Nephron progenitor cell (in vitro differentiated cells): ENCODE measurements around the gene C20orf204.

Experiments
- DNase-seq: peaks from one replicate; pipeline ENCODE4 v3.0.0; 2021
- H3K27ac Mint-ChIP-seq: 2 replicates; pipeline ENCODE4 v1.8.0; 2021; ENCODE audit warnings: mild to moderate bottlenecking, moderate library complexity, mixed read lengths
- H3K27me3 Mint-ChIP-seq: 2 replicates; pipeline ENCODE4 v1.8.0; 2021; ENCODE audit warnings: mild to moderate bottlenecking, low read depth, mixed read lengths; ENCODE audit not compliant: poor library complexity
- H3K36me3 Mint-ChIP-seq: 2 replicates; pipeline ENCODE4 v1.8.0; 2021; ENCODE audit warnings: low read depth, mixed read lengths
- H3K4me1 Mint-ChIP-seq: 2 replicates; pipeline ENCODE4 v1.8.0; 2021; ENCODE audit warnings: mixed read lengths
- H3K4me3 Mint-ChIP-seq: 2 replicates; pipeline ENCODE4 v1.8.0; 2021; ENCODE audit warnings: mild to moderate bottlenecking, moderate library complexity, mixed read lengths
- H3K9me3 Mint-ChIP-seq: 2 replicates; pipeline ENCODE4 v1.8.0; 2021; ENCODE audit warnings: mild to moderate bottlenecking, moderate library complexity, mixed read lengths
- TF ChIP-seq, protein P1 (sequence below): fragments of 200-600 bp; sonication (generic); IDR thresholded peaks from 2 replicates; pipeline ENCODE4 v1.5.0; 2021; ENCODE audit warnings: antibody characterized with exemption

C20orf204 gene

DNA sequence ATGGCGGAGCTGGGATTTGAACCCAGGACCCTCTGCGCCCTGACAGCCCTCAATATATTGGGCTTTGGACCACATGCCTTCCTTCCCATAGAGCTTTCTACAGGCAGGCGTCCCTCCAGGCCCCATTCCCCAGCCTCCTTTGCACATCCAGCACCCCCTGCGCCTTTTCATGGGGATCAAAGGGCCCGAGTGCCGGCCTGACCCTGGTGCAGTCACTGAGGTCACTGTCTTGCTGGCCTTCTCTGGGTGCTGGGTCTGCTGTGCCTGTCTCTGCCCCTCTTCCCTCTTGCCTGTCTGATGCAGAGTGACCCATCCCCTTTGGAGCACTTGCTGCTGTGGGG is 45.6 kb downstream of the C20orf204 start:
- Mint-ChIP-seq H3K9me3 (peaks cover 3% of the 10 kb centered on the region), H3K27ac (no peak overlapping the region), H3K36me3 (no peaks in the 10 kb centered on the region), H3K4me3 (peak overlapping the region; percentile 65), H3K27me3 (peaks cover 54% of the 10 kb centered on the region), H3K4me1 (peaks cover 39% of the 10 kb centered on the region)
- TF ChIP-seq, protein P1, sequence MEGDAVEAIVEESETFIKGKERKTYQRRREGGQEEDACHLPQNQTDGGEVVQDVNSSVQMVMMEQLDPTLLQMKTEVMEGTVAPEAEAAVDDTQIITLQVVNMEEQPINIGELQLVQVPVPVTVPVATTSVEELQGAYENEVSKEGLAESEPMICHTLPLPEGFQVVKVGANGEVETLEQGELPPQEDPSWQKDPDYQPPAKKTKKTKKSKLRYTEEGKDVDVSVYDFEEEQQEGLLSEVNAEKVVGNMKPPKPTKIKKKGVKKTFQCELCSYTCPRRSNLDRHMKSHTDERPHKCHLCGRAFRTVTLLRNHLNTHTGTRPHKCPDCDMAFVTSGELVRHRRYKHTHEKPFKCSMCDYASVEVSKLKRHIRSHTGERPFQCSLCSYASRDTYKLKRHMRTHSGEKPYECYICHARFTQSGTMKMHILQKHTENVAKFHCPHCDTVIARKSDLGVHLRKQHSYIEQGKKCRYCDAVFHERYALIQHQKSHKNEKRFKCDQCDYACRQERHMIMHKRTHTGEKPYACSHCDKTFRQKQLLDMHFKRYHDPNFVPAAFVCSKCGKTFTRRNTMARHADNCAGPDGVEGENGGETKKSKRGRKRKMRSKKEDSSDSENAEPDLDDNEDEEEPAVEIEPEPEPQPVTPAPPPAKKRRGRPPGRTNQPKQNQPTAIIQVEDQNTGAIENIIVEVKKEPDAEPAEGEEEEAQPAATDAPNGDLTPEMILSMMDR: no peak
- no peak for DNase-seq

DNA sequence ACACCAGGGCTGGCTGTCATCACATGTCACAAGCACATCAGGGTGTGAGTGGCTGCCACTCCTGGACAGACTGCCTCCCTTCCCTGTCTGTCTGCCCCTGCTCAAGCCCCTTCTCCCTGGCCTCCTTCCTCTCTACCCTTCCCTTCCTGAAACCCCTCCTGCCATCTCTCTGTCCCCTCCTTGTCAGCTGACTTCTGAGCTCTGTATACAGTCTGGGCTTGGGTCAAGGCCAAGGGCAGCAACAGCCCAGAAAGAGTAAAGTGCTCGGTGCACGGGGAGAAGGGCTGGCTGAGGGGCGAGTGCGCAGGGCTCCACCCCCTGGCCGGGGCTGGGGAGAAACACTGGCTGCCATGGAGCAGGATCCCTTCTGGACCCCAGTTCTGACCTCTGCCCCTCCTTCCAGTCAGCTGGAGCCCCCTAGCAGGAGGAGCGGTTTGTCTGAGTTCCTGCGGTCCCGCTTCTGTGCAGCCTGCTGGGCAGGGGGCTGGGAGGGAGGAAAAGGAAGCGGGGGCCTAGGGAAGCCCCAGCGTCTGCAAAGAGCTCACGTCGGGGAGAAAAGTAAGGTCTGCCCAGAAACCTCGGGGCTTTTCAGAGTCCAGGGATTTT is 46.2 kb downstream of the C20orf204 start:
- Mint-ChIP-seq H3K4me3 (peak overlapping the region; percentile 49), H3K27ac (no peak overlapping the region), H3K27me3 (peaks cover 58% of the 10 kb centered on the region), H3K9me3 (peaks cover 6% of the 10 kb centered on the region), H3K4me1 (peaks cover 39% of the 10 kb centered on the region), H3K36me3 (no peaks in the 10 kb centered on the region)
- DNase-seq: peak; percentile 41
- TF ChIP-seq, protein P1: no peak

DNA sequence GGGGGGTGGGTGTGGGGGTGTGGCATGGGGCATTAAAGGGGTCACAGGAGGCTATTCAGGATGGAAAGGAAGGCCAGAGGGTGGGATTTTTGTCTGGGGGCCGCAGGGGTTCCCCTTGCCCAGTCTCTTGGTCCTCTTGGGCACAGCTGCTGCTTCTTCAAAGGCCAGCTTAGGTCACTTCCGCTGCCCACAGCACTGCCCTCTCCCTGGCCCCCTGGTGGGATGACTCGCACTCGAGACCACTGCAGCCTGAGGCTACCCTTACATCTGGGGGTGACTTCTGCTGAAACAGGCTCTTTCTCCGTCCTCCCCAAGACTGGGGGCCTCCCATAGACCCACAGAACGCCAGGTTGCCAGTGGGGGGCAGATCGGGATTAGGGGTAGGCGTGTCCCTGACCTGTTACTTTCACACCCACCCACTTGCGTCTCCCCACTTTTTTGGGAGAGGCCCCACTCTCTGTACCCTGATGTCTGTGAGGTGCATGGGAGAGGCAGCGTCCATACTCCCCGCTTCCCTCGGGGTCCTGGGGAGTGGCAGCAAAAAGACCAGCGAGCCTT is 46.9 kb downstream of the C20orf204 start:
- peaks cover 63% of the 10 kb centered on the region for H3K27me3 Mint-ChIP-seq

DNA sequence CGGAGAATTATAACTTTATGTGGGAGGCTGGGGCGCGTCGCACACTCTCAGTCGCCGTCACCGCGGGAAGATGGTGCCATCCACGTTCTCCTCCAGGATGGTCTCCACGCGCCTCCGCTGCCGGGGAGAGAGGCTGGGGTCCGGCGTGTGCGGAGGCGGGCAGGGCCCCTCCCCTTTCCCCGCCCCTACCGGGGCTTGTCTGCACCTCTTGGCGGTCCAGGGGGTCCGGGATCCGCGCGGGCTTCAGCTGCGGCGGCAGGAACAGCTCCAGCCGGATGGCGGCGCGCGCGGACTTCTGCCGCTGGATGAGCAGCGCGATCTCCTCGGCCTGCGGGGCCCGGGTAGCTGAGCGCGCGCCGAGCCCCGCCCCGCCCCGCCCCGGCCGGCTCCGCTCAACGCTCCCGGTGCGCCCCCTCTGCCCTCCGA is 47.4 kb downstream of the C20orf204 start:
- H3K36me3 Mint-ChIP-seq: no peaks in the 10 kb centered on the region
- TF ChIP-seq, protein P1: peak; percentile 46

More for the DNA sequence above, 46.9 kb downstream of the C20orf204 start:
- Mint-ChIP-seq H3K4me3 (peak overlapping the region; percentile 71), H3K36me3 (no peaks in the 10 kb centered on the region), H3K9me3 (peaks cover 11% of the 10 kb centered on the region), H3K27ac (no peak overlapping the region), H3K4me1 (peaks cover 37% of the 10 kb centered on the region)
- no peak for DNase-seq
- TF ChIP-seq, protein P1: no peak

DNA sequence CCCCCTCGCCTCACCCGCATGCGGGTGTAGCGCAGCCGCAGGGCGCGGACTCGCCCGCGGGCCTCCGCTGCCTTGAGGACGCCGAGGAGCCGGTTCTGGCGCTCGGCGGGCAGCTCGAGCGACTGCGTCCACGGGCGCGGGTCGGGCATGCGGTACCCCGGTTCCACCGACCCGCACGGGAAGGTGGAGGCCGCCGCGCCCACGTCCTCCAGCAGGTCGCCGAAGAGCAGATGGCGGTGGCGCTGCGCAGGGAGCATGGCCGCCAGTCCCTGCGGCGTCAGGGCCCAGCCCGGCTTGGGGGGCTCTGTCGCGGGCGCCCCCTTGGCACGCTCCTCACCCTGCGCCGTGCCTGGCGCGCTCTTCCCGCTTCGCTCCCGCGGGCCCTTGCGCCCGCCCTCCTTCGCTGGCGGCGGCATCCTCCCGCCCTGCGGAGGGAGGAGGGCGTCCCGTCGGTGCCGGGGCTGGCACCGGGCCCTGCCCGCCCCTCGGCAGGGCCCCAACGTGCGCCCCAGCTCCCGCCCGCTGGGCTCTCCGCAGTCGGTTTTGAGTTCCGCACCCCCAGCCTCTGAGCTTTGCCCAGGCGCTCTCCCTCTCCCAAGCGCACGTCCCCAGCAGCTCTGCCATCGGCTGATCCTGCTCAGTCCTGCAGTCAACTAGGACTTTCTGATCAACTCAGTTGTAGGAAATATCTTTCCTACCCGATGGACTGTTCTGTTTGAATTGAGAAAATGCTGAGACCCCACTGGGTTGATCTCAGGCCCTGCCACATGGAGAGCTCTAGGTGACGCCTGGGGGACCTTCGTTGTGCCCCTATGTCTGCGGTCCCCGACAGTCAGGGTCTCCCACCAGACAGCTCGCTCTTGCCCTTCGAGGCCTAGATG is 48.1 kb downstream of the C20orf204 start, which contains the start of gene LKAAEAR1:
Gene LKAAEAR1 (minus strand): TSS at position 595 of the 881 bp plus-strand sequence. CDS start 179 bp downstream, at position 416.
- Mint-ChIP-seq H3K9me3 (peaks cover 16% of the 10 kb centered on the region), H3K4me3 (peak within 1 kb of the TSS; percentile 88), H3K4me1 (peaks cover 28% of the 10 kb centered on the region), H3K27me3 (peaks cover 75% of the 10 kb centered on the region), H3K36me3 (no peaks in the 10 kb centered on the region), H3K27ac (no peak within 1 kb of the TSS)
- no peak for DNase-seq
- TF ChIP-seq, protein P1: no peak

More for the DNA sequence above, 47.4 kb downstream of the C20orf204 start:
- Mint-ChIP-seq H3K27ac (no peak overlapping the region), H3K27me3 (peaks cover 68% of the 10 kb centered on the region), H3K9me3 (peaks cover 15% of the 10 kb centered on the region), H3K4me3 (peak overlapping the region; percentile 71), H3K4me1 (peaks cover 34% of the 10 kb centered on the region)
- DNase-seq: peak; percentile 91
